Endothelial cell (in vitro differentiated cells): ENCODE data around the gene CNTNAP5. TPM values are rescaled to one million over a fixed set of nuclear protein-coding genes. Genes with fewer than 3 reads are reported as not detected.

Source experiments
- DNase-seq: peaks from one replicate; pipeline ENCODE4 v3.0.0; 2021; ENCODE audit warnings: low spot score
- H3K27ac Mint-ChIP-seq: one replicate; pipeline ENCODE4 v1.8.0; 2021; ENCODE audit warnings: mixed read lengths, inconsistent platforms; ENCODE audit not compliant: unreplicated experiment
- H3K27me3 Mint-ChIP-seq: one replicate; pipeline ENCODE4 v1.8.0; 2021; ENCODE audit warnings: mild to moderate bottlenecking, moderate library complexity, mixed read lengths, inconsistent platforms; ENCODE audit not compliant: unreplicated experiment
- H3K36me3 Mint-ChIP-seq: one replicate; pipeline ENCODE4 v1.8.0; 2021; ENCODE audit warnings: mild to moderate bottlenecking, low read depth, mixed read lengths, inconsistent platforms; ENCODE audit not compliant: unreplicated experiment
- H3K4me1 Mint-ChIP-seq: one replicate; pipeline ENCODE4 v1.8.0; 2021; ENCODE audit warnings: mild to moderate bottlenecking, mixed read lengths, inconsistent platforms; ENCODE audit not compliant: unreplicated experiment
- H3K4me3 Mint-ChIP-seq: one replicate; pipeline ENCODE4 v1.8.0; 2021; ENCODE audit warnings: mild to moderate bottlenecking, mixed read lengths, inconsistent platforms; ENCODE audit not compliant: unreplicated experiment
- H3K9me3 Mint-ChIP-seq: one replicate; pipeline ENCODE4 v1.8.0; 2021; ENCODE audit warnings: mixed read lengths, inconsistent platforms; ENCODE audit not compliant: unreplicated experiment
- CTCF ChIP-seq: fragments of 200-600 bp; sonication (generic); IDR thresholded peaks from one replicate; pipeline ENCODE4 v1.5.0; 2021; ENCODE audit warnings: antibody characterized with exemption; ENCODE audit not compliant: unreplicated experiment
- total RNA-seq: library from RNA; stranded (reverse); fragmentation: NEBNext Ultra II Directional; extraction: Animal tissue kit (Norgen Biotek cat#: 25700); gene quantifications from one replicate; pipeline ENCODE4 v1.2.1, GENCODE V29; 2021; ENCODE audit not compliant: unreplicated experiment

CNTNAP5 gene
- total RNA-seq, 1 donor from 2014 or later, result 5.0 TPM

- Mint-ChIP-seq H3K4me1 (peaks cover 16% of the 10 kb centered on the region), H3K36me3 (no peaks in the 10 kb centered on the region)
Observed at GRCh38 chr2:124048664-124049063, 23.6 kb downstream of the CNTNAP5 start.

GRCh38 chr2:124049136-124049535, 24.0 kb downstream of the CNTNAP5 start:
- no peaks in the 10 kb centered on the region for H3K36me3 Mint-ChIP-seq
- TF ChIP-seq CTCF, result no peak
- no peak for DNase-seq
- no peak overlapping the region for H3K4me3 Mint-ChIP-seq
- H3K27ac Mint-ChIP-seq, result no peak overlapping the region
- H3K4me1 Mint-ChIP-seq, result peaks cover 21% of the 10 kb centered on the region
- no peaks in the 10 kb centered on the region for H3K9me3 Mint-ChIP-seq
- peaks cover 2% of the 10 kb centered on the region for H3K27me3 Mint-ChIP-seq

More at GRCh38 chr2:124048664-124049063, 23.6 kb downstream of the CNTNAP5 start:
- DNase-seq, result no peak
- Mint-ChIP-seq H3K9me3 (no peaks in the 10 kb centered on the region), H3K4me3 (no peak overlapping the region), H3K27ac (no peak overlapping the region), H3K27me3 (peaks cover 2% of the 10 kb centered on the region)
- TF ChIP-seq CTCF, result no peak

- Mint-ChIP-seq H3K27ac (no peak overlapping the region), H3K27me3 (peaks cover 3% of the 10 kb centered on the region), H3K36me3 (no peaks in the 10 kb centered on the region), H3K4me1 (peaks cover 38% of the 10 kb centered on the region), H3K9me3 (no peaks in the 10 kb centered on the region), H3K4me3 (no peak overlapping the region)
- TF ChIP-seq CTCF, result no peak
- no peak for DNase-seq
Observed at GRCh38 chr2:124050833-124051497, 25.9 kb downstream of the CNTNAP5 start.

- H3K4me1 Mint-ChIP-seq, result peaks cover 38% of the 10 kb centered on the region
- no peaks in the 10 kb centered on the region for H3K9me3 Mint-ChIP-seq
- no peak for TF ChIP-seq CTCF
- peaks cover 2% of the 10 kb centered on the region for H3K27me3 Mint-ChIP-seq
- no peak overlapping the region for H3K27ac Mint-ChIP-seq
- DNase-seq, result no peak
- no peaks in the 10 kb centered on the region for H3K36me3 Mint-ChIP-seq
- H3K4me3 Mint-ChIP-seq, result no peak overlapping the region
Observed at GRCh38 chr2:124053796-124054195, 28.7 kb downstream of the CNTNAP5 start.

- Mint-ChIP-seq H3K27me3 (peaks cover 2% of the 10 kb centered on the region), H3K9me3 (no peaks in the 10 kb centered on the region), H3K27ac (no peak overlapping the region), H3K4me3 (no peak overlapping the region), H3K4me1 (peaks cover 10% of the 10 kb centered on the region), H3K36me3 (no peaks in the 10 kb centered on the region)
- no peak for DNase-seq
- no peak for TF ChIP-seq CTCF
Observed at GRCh38 chr2:124063596-124063995, 38.5 kb downstream of the CNTNAP5 start.
